ENCODE data around the gene RASSF5.

Gene RASSF5

DNA sequence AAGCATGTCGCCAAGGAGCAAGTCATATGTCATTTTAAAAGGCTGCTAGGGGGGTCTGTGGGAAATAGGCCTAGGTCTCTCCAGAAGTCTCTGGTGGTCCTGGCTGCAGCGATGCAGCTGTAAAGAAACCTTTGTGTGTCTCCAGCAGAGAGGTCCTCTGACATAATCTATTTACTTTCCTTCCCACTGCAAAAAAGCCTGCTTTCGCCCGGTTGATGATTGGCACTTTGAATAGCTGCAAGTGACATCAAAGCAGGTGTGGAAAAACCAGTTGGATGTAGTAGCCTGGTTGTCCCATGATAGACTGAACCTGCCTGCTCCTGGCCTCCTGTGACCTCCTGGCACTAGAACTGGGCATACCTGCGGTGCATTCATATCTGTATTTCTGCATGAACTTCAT lies 13.8 kb downstream of the RASSF5 start:
- Histone ChIP-seq H3K4me1 (ENCODE audit: insufficient read depth, low read length) (no peaks in the 10 kb centered on the region), H3K4me3 (ENCODE audit: low read depth in 1 of 2, low read length in 2 of 2) (no peak overlapping the region), H3K27me3 (ENCODE audit: control insufficient read depth in 1 of 2, insufficient read depth in 2 of 2, low read length in 2 of 2) (no peaks in the 10 kb centered on the region), H3K9ac (ENCODE audit: low read length) (no peak overlapping the region), H3K36me3 (ENCODE audit: insufficient read depth, low read length) (no peaks in the 10 kb centered on the region), H3K27ac (ENCODE audit: low read depth, low read length) (no peak overlapping the region), H3K9me3 (ENCODE audit: low read length) (no peaks in the 10 kb centered on the region)

DNA sequence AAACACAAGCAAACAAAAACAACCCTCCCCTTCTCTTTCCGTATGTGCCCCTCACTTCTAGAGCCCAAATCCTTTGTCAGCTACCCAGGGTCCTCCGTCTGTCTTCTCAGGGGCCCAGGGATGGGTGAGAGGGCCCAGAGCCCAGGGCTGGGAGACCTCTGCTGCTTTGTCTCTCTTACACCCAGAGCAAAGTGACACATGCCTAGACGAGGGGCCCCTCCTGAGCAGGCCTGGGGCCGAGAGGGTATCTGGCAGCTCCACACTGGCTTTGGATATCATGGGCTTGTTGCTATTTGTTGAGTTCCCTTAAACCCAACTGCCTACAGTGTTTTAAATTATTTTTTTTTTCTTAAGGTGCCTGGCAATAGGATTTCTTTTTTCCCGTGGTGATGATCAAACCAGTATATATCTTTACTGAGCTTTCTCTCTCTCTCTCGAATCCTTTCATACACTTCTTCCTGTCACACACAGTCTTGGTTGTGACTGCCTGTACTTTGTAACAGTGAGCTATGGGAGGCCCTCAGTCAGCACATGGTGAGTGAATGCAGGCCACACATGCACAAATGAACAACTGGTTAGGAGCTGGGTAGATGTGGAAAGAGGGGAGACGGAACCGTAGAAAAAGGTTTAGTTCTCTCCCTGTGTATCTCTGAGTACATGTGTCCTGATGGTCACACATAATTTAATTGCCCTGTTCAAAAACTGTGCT lies 14.5 kb downstream of the RASSF5 start:
- no peak overlapping the region for H3K27ac ChIP-seq (ENCODE audit: low read depth, low read length)
- H3K9me3 ChIP-seq (ENCODE audit: low read length) = no peaks in the 10 kb centered on the region
- H3K4me3 ChIP-seq (ENCODE audit: low read depth in 1 of 2, low read length in 2 of 2) = no peak overlapping the region
- no peak overlapping the region for H3K9ac ChIP-seq (ENCODE audit: low read length)
- no peaks in the 10 kb centered on the region for H3K36me3 ChIP-seq (ENCODE audit: insufficient read depth, low read length)
- no peaks in the 10 kb centered on the region for H3K27me3 ChIP-seq (ENCODE audit: control insufficient read depth in 1 of 2, insufficient read depth in 2 of 2, low read length in 2 of 2)
- no peaks in the 10 kb centered on the region for H3K4me1 ChIP-seq (ENCODE audit: insufficient read depth, low read length)

DNA sequence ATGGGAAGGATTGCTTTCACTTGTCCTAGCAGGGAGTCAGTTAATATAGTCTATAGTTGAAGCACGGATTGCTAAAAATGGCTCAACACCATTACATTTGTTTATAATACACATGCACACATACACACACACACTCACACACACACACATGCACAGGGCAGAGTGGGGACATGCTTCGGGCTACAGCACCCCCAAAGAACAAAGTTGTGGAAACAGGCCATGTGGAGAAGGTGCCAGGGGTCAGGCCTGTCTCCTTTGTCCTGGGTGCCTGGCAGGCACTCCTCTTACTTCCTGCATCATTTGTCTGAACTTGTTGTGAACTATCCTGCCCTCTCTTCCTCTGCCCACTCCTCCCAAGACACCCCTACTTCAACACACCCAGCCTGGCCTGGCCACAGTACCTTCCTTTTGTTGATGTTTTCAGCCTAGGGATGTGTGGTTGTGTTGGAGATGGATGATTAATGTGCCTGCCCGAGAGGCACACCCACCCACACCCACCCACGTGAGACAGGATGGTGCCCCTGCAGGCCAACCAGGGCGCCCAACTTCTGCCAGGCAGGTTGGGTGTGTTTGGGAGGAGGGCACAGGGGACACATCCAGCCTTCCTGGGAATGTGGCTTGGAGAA lies 17.5 kb downstream of the RASSF5 start:
- Histone ChIP-seq H3K36me3 (ENCODE audit: insufficient read depth, low read length) (no peaks in the 10 kb centered on the region), H3K4me1 (ENCODE audit: insufficient read depth, low read length) (no peaks in the 10 kb centered on the region), H3K9ac (ENCODE audit: low read length) (no peak overlapping the region), H3K27me3 (ENCODE audit: control insufficient read depth in 1 of 2, insufficient read depth in 2 of 2, low read length in 2 of 2) (no peaks in the 10 kb centered on the region), H3K9me3 (ENCODE audit: low read length) (no peaks in the 10 kb centered on the region), H3K4me3 (ENCODE audit: low read depth in 1 of 2, low read length in 2 of 2) (no peak overlapping the region), H3K27ac (ENCODE audit: low read depth, low read length) (no peak overlapping the region)

DNA sequence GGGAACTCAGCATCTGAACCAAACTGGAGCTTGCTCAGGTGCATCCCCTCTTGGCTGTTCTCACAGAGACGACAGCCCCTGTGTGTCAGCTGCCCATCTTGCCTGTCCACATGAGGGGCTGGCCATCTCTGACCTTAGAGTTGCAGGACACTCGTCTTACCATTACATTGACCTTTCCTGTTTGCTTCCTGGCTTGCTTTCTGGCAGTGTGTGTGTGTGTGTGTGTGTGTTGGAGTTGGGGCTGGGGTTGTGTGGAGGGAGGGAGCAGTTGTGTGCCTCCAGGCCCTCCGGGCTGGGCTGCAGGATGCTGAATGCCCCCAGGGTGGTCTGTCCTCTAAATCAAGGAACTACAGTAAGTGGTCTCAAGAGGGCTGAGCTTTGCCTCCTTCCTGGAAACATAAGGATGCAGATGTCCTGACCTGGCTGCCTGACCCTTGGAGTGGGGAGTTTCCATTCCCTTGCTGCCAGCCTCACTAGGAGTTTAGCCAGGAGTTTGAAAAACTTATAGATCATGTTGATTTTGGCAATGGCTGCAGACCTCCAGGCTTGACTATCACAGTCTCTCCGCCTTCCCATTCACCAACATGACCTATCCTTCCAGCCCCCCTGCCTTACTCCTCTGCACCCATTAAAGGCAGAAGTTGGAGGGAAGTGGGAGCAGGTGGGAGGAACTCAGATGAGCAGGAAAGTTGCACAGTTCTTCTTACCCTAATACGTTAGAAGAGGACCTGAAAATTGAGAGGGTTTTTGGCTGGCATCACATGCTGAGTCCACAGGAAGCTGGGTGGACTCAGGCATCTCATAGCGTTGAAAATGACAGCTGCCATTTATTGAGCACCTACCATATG lies 19.0 kb downstream of the RASSF5 start:
- H3K27me3 ChIP-seq (ENCODE audit: control insufficient read depth in 1 of 2, insufficient read depth in 2 of 2, low read length in 2 of 2) = no peaks in the 10 kb centered on the region
- H3K27ac ChIP-seq (ENCODE audit: low read depth, low read length) = no peak overlapping the region
- H3K36me3 ChIP-seq (ENCODE audit: insufficient read depth, low read length) = no peaks in the 10 kb centered on the region
- no peaks in the 10 kb centered on the region for H3K4me1 ChIP-seq (ENCODE audit: insufficient read depth, low read length)
- H3K4me3 ChIP-seq (ENCODE audit: low read depth in 1 of 2, low read length in 2 of 2) = no peak overlapping the region
- no peak overlapping the region for H3K9ac ChIP-seq (ENCODE audit: low read length)
- H3K9me3 ChIP-seq (ENCODE audit: low read length) = no peaks in the 10 kb centered on the region

DNA sequence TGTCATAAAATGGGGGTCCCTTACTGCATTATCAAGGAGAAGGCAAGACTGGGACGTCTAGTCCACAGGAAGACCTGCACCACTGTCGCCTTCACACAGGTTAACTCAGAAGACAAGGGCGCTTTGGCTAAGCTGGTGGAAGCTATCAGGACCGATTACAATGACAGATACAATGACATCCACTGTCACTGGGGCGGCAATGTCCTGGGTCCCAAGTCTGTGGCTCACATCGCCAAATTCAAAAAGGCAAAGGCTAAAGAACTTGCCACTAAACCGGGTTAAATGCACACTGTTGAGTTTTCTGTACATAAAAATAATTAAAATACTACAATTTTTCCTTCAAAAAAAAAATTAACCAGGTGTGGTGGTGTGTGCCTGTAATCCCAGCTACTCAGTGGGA lies 22.1 kb downstream of the RASSF5 start:
- Histone ChIP-seq H3K27me3 (ENCODE audit: control insufficient read depth in 1 of 2, insufficient read depth in 2 of 2, low read length in 2 of 2) (no peaks in the 10 kb centered on the region), H3K27ac (ENCODE audit: low read depth, low read length) (no peak overlapping the region), H3K9ac (ENCODE audit: low read length) (no peak overlapping the region), H3K4me1 (ENCODE audit: insufficient read depth, low read length) (no peaks in the 10 kb centered on the region), H3K36me3 (ENCODE audit: insufficient read depth, low read length) (no peaks in the 10 kb centered on the region), H3K9me3 (ENCODE audit: low read length) (no peaks in the 10 kb centered on the region), H3K4me3 (ENCODE audit: low read depth in 1 of 2, low read length in 2 of 2) (no peak overlapping the region)

DNA sequence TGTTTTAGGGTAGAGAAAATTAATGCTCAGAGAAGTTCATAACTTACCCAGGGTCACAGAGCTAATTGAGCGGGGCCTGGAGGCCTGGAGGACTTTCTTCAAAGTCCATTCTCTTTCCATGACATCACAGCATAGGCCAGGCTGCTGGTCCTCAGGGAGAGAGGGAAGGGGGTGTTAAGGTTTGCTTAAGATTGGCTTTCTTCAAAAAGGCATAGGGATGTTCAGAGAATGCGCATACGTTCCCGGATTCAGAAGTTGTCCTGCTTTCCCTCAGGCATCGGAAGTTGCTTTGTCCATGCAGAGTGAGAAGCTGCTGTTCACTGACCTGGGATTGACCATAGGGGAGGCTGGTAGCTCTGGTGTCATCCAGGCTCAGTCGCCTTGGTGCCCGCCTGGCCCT lies 25.0 kb downstream of the RASSF5 start:
- Histone ChIP-seq H3K27me3 (ENCODE audit: control insufficient read depth in 1 of 2, insufficient read depth in 2 of 2, low read length in 2 of 2) (no peaks in the 10 kb centered on the region), H3K9ac (ENCODE audit: low read length) (no peak overlapping the region), H3K9me3 (ENCODE audit: low read length) (no peaks in the 10 kb centered on the region), H3K4me3 (ENCODE audit: low read depth in 1 of 2, low read length in 2 of 2) (no peak overlapping the region), H3K27ac (ENCODE audit: low read depth, low read length) (no peak overlapping the region), H3K36me3 (ENCODE audit: insufficient read depth, low read length) (no peaks in the 10 kb centered on the region), H3K4me1 (ENCODE audit: insufficient read depth, low read length) (no peaks in the 10 kb centered on the region)

DNA sequence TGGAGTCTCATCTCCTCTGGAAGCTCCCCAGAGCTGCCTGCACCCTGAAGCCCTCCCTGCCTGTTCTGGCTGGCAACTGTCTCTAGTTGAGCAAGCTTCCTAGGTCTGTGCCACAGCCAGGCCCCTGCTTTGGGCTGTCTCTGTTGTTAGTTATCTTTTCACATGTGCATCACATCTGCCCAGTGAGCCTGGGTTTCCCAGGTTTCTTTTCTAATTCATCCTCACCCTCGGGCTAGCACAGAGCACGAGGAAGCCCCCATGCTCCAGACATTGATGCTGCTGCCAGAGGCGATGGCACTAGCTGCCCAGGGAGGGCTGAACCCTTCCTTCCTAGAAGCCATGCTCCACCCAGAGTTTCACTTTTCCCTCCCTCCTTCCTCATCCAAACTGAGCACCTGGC lies 27.2 kb downstream of the RASSF5 start:
- Histone ChIP-seq H3K9me3 (ENCODE audit: low read length) (no peaks in the 10 kb centered on the region), H3K4me1 (ENCODE audit: insufficient read depth, low read length) (no peaks in the 10 kb centered on the region), H3K9ac (ENCODE audit: low read length) (no peak overlapping the region), H3K4me3 (ENCODE audit: low read depth in 1 of 2, low read length in 2 of 2) (no peak overlapping the region), H3K27me3 (ENCODE audit: control insufficient read depth in 1 of 2, insufficient read depth in 2 of 2, low read length in 2 of 2) (no peaks in the 10 kb centered on the region), H3K36me3 (ENCODE audit: insufficient read depth, low read length) (no peaks in the 10 kb centered on the region), H3K27ac (ENCODE audit: low read depth, low read length) (no peak overlapping the region)

DNA sequence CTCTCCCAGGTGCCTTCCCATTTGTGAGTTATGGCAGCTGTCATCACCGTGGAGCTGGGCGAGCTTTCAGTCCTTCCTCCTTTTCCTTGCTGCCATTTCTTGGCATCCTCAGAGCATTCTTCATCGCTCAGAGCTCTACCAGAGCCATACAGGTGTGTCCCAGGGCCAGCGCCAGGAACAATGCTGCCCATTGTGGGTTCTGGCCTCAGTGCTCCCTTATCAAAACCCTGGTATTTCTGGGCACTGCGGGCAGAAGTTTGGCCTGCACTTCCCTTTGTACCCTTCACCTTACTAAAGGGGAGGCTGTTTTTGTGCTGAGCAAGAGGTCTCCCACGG lies 28.5 kb downstream of the RASSF5 start:
- Histone ChIP-seq H3K27ac (ENCODE audit: low read depth, low read length) (no peak overlapping the region), H3K4me1 (ENCODE audit: insufficient read depth, low read length) (peaks cover 6% of the 10 kb centered on the region), H3K9me3 (ENCODE audit: low read length) (no peaks in the 10 kb centered on the region), H3K4me3 (ENCODE audit: low read depth in 1 of 2, low read length in 2 of 2) (no peak overlapping the region), H3K36me3 (ENCODE audit: insufficient read depth, low read length) (no peaks in the 10 kb centered on the region), H3K27me3 (ENCODE audit: control insufficient read depth in 1 of 2, insufficient read depth in 2 of 2, low read length in 2 of 2) (no peaks in the 10 kb centered on the region), H3K9ac (ENCODE audit: low read length) (no peak overlapping the region)

DNA sequence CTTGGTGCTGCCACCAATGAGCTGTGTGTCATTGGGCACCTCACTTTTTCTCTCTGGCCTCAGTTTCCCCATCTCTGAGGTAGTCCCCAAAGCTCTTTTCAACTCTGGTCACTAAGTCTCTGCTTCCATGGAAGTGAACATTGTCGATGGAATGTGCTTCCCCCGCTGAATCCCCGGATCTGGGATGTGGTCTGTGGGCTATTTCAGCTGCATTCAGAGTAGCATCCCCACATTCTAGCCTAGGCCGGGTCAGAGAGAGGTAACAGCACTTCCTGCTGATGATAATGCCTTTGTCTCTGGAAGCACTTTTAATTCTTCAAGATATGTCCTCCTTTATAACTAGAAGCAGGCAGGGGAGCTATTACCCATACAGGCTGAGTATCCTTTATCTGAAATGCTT lies 29.8 kb downstream of the RASSF5 start:
- Histone ChIP-seq H3K36me3 (ENCODE audit: insufficient read depth, low read length) (no peaks in the 10 kb centered on the region), H3K9ac (ENCODE audit: low read length) (no peak overlapping the region), H3K9me3 (ENCODE audit: low read length) (no peaks in the 10 kb centered on the region), H3K4me1 (ENCODE audit: insufficient read depth, low read length) (peaks cover 6% of the 10 kb centered on the region), H3K27ac (ENCODE audit: low read depth, low read length) (no peak overlapping the region), H3K27me3 (ENCODE audit: control insufficient read depth in 1 of 2, insufficient read depth in 2 of 2, low read length in 2 of 2) (no peaks in the 10 kb centered on the region), H3K4me3 (ENCODE audit: low read depth in 1 of 2, low read length in 2 of 2) (no peak overlapping the region)

DNA sequence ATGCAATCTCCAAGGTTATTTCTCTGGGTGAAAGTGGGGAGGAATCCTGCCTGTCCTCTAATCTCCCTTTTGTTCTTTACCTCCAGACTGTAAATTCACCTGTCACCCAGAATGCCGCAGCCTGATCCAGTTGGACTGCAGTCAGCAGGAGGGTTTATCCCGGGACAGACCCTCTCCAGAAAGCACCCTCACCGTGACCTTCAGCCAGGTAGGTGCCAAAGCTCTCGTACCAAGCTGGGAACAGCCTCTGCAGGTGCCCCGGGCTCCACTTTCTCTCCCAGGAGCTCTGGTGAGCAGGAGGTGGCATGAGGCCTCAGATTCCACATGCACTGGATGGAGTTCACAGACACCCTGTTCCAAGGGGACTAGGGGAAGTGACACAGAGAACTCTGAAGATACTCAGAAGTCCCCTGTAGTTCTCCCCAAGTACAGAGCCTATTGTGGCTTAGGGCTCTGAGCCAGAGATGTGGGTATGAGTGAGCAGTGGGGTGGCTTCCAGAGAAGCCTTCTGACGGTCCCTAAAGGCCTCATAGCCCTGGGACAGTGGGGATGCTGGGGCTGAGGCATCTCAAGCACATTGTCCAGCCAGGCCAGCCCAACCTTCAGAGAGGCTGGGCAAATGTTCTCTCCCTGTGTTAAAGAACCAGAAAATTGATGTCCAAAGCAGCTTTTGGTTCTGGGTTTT lies 30.9 kb downstream of the RASSF5 start:
- no peak overlapping the region for H3K9ac ChIP-seq (ENCODE audit: low read length)
- H3K27ac ChIP-seq (ENCODE audit: low read depth, low read length) = no peak overlapping the region

DNA sequence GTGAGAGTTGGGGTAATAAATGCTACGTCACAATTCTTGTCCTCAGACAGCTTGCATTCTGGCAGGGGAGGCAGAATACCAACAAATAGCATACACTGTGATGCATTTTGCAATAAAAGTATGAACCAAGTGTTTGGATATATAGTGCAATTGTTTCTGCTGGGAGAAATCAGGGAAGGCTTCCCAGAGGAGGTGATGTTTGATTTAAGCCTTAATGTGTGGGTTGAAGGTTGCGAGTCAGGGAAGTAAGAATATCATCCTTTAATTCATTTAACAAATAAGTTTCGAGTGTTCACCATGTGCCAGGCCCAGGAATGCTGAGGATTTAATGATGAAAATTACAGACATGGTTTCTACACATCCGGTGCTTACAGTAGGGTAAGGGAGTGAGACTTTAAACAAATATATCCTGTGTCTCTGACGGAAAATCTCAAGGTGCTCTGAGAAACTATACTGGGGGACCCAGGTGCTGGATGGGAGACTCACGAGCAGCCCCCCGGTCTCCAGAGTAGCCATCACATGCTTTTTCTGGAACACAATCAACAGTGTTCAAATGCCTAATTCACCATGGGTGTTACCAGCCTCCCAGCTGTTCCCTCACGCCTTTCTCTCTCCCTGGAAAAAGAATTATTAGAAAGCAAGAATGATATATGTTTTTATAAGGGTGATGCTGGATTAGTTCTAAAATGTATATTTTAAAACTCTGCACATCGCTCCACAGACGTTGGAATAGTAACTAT lies 31.7 kb downstream of the RASSF5 start:
- no peak overlapping the region for H3K4me3 ChIP-seq (ENCODE audit: low read depth in 1 of 2, low read length in 2 of 2)
- H3K36me3 ChIP-seq (ENCODE audit: insufficient read depth, low read length) = no peaks in the 10 kb centered on the region
- H3K9me3 ChIP-seq (ENCODE audit: low read length) = no peaks in the 10 kb centered on the region
- peaks cover 6% of the 10 kb centered on the region for H3K4me1 ChIP-seq (ENCODE audit: insufficient read depth, low read length)
- no peak overlapping the region for H3K27ac ChIP-seq (ENCODE audit: low read depth, low read length)
- H3K9ac ChIP-seq (ENCODE audit: low read length) = no peak overlapping the region
- H3K27me3 ChIP-seq (ENCODE audit: control insufficient read depth in 1 of 2, insufficient read depth in 2 of 2, low read length in 2 of 2) = no peaks in the 10 kb centered on the region

More for the DNA sequence above, 30.9 kb downstream of the RASSF5 start:
- no peaks in the 10 kb centered on the region for H3K9me3 ChIP-seq (ENCODE audit: low read length)
- no peak overlapping the region for H3K4me3 ChIP-seq (ENCODE audit: low read depth in 1 of 2, low read length in 2 of 2)
- peaks cover 6% of the 10 kb centered on the region for H3K4me1 ChIP-seq (ENCODE audit: insufficient read depth, low read length)
- H3K36me3 ChIP-seq (ENCODE audit: insufficient read depth, low read length) = no peaks in the 10 kb centered on the region
- H3K27me3 ChIP-seq (ENCODE audit: control insufficient read depth in 1 of 2, insufficient read depth in 2 of 2, low read length in 2 of 2) = no peaks in the 10 kb centered on the region

All from muscle layer of colon (tissue), 2 donors.